GM12892 (cell line): Measurements from ENCODE around the gene LMCD1.

Experiments used
- POLR2A ChIP-seq: IDR thresholded peaks from 2 replicates; pipeline ENCODE4 v1.6.1; 2011; ENCODE audit warnings: low read depth, low read length, control low read depth
- POLR2AphosphoS5 ChIP-seq: IDR thresholded peaks from 2 replicates; pipeline ENCODE4 v1.6.1; 2011; ENCODE audit warnings: low read depth, low read length, control low read depth
- TAF1 ChIP-seq: IDR thresholded peaks from 2 replicates; pipeline ENCODE4 v1.6.1; 2011; ENCODE audit warnings: low read depth, mild to moderate bottlenecking, control low read depth, low read length, borderline replicate concordance

DNA sequence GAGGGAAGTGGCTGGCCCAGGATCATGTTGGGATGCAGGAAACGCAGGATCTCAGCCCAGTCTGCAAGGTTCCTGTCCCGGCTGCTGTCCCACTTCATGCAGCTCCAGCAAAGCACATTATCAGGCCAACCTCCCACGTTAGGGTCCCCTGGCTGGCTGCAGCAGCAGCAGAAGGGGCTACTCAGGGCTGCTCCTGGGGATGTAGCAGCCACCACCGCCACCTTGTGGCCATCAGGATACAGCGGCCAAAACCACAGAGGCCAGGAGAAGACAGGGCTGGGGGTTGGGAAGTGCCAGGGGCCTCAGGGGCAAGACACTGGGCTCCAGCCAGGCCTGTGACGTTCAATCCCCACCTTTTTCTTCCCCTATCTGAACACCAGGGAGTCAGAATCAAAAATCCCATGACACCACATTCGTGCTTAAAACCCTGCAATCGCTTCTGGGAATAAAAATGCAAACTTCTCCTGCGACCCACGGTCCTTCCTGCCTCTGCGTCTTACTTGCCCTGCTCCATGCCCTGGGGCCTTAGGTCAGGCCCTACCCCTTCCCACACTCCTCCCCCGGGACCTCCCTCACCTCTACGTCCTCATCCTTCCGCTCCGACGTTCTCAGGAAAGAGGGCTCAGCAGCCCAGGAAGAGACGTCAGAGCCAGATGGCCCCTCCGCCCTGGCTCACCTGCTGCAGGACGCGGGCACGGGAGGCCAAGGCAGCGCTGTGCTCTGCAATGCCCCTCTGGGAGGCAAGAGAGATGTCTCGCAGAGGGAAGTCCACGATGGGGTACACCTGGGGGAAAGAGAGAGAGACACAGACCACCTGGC, 121.5 kb downstream of the LMCD1 start:
- no peak for TF ChIP-seq POLR2A
- TF ChIP-seq POLR2AphosphoS5: no peak
- no peak for TF ChIP-seq TAF1
